Esophagus squamous epithelium (tissue), 4 donors: ENCODE results near the gene OR6S1.
"Not testable (repeated sequence)": the region's sequence is repeated elsewhere in the genome, so short reads cannot be mapped to it uniquely, and the experiment has no call there.

Experiments used
- POLR2A ChIP-seq, 4 donors: fragments of 450-650 bp; IDR thresholded peaks; one replicate each; pipeline ENCODE4 v1.6.1; 2017; ENCODE audit warnings: antibody characterized with exemption in 4 of 4, mild to moderate bottlenecking in 4 of 4, moderate library complexity in 3 of 4
- TF ChIP-seq, protein P1 (sequence below), 6 experiments: fragments of 450-650 bp in 4 of 6; fragments of 200-600 bp in 2 of 6; sonication (generic) in 2 of 6; IDR thresholded peaks; one replicate each; pipeline ENCODE4 v1.5.1; 2016 to 2019; ENCODE audit warnings: antibody characterized with exemption in 6 of 6, mild to moderate bottlenecking in 4 of 6, moderate library complexity in 4 of 6

DNA sequence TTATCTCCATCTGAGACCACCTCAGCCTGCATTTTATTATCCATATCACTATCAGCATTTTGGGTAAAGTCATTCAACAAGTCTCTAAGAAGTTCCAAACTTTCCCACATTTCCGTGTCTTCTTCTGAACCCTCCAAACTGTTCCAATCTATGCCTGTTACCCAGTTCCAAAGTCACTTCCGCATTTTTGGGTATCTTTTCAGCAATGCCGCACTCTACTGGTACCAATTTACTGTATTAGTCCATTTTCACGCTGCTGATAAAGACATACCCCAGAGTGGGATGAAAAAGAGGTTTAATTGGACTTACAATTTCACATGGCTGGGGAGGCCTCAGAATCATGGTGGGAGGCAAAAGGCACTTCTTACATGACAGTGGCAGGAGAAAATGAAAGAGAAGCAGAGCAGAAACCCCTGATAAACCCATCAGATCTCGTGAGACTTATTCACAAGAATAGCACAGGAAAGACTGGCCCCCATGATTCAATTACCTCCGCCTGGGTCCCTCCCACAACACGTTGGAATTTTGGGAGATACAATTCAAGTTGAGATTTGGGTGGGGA lies 25.0 kb upstream of the OR6S1 start:
- TF ChIP-seq, protein P1, sequence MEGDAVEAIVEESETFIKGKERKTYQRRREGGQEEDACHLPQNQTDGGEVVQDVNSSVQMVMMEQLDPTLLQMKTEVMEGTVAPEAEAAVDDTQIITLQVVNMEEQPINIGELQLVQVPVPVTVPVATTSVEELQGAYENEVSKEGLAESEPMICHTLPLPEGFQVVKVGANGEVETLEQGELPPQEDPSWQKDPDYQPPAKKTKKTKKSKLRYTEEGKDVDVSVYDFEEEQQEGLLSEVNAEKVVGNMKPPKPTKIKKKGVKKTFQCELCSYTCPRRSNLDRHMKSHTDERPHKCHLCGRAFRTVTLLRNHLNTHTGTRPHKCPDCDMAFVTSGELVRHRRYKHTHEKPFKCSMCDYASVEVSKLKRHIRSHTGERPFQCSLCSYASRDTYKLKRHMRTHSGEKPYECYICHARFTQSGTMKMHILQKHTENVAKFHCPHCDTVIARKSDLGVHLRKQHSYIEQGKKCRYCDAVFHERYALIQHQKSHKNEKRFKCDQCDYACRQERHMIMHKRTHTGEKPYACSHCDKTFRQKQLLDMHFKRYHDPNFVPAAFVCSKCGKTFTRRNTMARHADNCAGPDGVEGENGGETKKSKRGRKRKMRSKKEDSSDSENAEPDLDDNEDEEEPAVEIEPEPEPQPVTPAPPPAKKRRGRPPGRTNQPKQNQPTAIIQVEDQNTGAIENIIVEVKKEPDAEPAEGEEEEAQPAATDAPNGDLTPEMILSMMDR (IDR thresholded peaks at IDR 0.05): not testable (repeated sequence)
- not testable (repeated sequence) for TF ChIP-seq POLR2A (IDR thresholded peaks at IDR 0.05)
